ENCODE results near the gene FAM241A.

FAM241A gene

DNA sequence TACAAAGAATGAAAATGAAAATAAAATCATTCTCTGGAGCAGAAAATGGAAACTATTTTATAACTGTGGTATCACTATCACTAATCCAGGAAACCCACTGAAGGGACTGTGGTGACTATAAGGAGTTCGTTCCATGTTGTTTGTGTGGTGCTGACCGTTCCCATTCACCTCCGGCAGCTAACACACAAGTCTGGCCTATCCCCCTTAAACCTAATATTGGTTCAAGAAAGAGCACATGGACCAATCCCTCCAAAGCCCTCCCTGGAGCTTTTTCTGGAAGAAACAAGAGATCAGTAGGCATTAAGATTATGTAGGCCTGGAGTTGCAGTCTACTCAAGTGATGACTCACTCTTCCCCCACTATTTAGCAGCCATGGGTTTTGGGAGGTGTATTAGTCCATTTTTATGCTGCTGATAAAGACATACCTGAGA, 25.9 kb upstream of the FAM241A start:
- in situ Hi-C loops (cut with HindIII; ENCODE audit: low sequenced_read_pairs), result no loop called here
- TF ChIP-seq, protein P1, sequence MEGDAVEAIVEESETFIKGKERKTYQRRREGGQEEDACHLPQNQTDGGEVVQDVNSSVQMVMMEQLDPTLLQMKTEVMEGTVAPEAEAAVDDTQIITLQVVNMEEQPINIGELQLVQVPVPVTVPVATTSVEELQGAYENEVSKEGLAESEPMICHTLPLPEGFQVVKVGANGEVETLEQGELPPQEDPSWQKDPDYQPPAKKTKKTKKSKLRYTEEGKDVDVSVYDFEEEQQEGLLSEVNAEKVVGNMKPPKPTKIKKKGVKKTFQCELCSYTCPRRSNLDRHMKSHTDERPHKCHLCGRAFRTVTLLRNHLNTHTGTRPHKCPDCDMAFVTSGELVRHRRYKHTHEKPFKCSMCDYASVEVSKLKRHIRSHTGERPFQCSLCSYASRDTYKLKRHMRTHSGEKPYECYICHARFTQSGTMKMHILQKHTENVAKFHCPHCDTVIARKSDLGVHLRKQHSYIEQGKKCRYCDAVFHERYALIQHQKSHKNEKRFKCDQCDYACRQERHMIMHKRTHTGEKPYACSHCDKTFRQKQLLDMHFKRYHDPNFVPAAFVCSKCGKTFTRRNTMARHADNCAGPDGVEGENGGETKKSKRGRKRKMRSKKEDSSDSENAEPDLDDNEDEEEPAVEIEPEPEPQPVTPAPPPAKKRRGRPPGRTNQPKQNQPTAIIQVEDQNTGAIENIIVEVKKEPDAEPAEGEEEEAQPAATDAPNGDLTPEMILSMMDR (IDR thresholded peaks at IDR 0.05; ENCODE audit: low read depth, low read length, missing control alignments), result no peak
- no peak overlapping the region for H3K4me3 ChIP-seq (ENCODE audit: low read depth, low read length)
- no peak for DNase-seq (ENCODE audit: low read depth)

DNA sequence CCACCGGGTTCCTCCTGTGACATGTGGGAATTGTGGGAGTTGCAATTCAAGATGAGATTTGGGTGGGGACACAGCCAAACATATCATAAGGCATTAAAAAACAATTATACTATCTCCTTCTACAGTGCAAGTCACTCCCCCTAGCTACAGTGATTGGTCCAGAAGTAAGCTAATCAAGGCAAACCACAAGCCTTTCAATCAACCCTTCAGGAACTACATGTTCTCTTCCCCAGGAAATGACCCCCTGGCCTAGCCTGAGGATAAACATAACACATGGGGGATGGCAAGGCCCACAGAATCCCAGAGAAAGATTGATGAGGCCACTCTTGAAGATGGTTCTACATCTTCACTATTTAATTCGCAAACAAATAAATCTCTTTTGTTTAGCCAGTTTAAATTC, 25.2 kb upstream of the FAM241A start:
- DNase-seq (ENCODE audit: low read depth), result no peak
- TF ChIP-seq, protein P1 (IDR thresholded peaks at IDR 0.05; ENCODE audit: low read depth, low read length, missing control alignments), result no peak
- H3K4me3 ChIP-seq (ENCODE audit: low read depth, low read length), result no peak overlapping the region
- in situ Hi-C loops (cut with HindIII; ENCODE audit: low sequenced_read_pairs), result no loop called here

DNA sequence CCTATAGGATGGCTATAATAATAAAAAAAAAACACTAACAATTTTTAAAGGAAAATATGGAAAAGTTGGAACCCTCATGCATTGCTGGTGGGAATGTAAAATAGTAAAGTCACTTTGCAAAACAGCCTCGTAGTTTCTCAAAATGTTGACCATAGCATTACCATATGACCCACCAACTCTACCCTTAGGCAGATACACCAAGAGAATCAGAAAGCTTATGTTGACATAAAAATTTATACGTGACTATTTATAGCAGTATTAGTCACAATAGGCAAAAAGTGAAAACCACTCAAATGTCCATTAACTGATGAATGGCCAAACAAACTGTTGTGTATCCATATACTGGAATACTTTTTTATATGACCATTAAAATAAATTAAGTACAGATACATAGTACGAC, 19.8 kb upstream of the FAM241A start:
- in situ Hi-C loops (cut with HindIII; ENCODE audit: low sequenced_read_pairs), result no loop called here
- TF ChIP-seq, protein P1 (IDR thresholded peaks at IDR 0.05; ENCODE audit: low read depth, low read length, missing control alignments), result no peak
- no peak overlapping the region for H3K4me3 ChIP-seq (ENCODE audit: low read depth, low read length)
- no peak for DNase-seq (ENCODE audit: low read depth)

DNA sequence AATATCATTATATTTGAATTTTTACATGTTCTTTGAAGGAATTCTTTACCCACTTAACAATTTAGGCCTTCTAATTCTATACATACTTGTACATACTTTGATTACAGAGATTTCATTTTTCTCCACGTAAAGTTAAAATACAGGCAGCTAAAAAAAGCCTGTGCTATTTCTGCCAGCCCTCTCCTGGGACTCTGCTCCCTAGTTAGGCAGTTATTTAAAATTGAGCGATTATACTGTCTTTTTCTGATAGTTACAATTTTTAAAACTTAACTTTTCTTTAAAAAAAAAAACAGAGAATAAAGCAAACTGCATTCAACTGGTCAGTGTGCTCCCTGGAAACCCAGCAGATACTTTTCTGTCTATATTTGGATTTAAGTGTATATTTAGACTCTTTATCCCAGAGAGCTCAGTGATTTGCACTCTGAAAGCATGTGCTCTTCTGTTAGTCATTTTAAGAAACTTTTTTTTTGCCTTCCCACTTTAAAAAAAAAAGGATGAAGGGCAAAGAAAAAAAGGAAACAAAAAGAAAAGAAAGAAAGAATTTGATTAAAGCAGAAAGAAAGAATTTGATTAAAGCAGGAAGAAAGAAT, 18.1 kb upstream of the FAM241A start:
- in situ Hi-C loops (cut with HindIII; ENCODE audit: low sequenced_read_pairs), result no loop called here
- H3K4me3 ChIP-seq (ENCODE audit: low read depth, low read length), result no peak overlapping the region
- TF ChIP-seq, protein P1 (IDR thresholded peaks at IDR 0.05; ENCODE audit: low read depth, low read length, missing control alignments), result no peak
- no peak for DNase-seq (ENCODE audit: low read depth)

DNA sequence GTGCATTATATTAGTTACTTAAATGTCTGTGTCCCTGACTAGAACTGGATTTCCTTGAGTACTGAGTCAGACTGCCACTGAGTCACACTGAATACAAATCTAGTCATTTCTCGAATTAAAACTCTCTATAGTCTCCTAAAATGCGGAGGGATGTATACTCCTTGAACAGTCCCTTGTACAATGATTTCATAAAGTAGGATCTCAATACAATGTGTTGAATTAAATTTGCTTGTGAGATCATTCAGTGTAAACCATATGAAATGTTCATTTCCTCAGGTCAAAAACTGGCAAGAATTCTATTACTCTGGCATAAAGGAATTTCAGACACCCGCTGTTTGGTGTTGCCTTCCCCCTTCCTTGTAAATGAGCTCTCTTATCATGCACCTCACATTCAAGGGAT, 17.5 kb upstream of the FAM241A start:
- DNase-seq (ENCODE audit: low read depth), result peak; percentile 64
- no peak overlapping the region for H3K4me3 ChIP-seq (ENCODE audit: low read depth, low read length)
- in situ Hi-C loops (cut with HindIII; ENCODE audit: low sequenced_read_pairs), result no loop called here
- TF ChIP-seq, protein P1 (IDR thresholded peaks at IDR 0.05; ENCODE audit: low read depth, low read length, missing control alignments), result no peak

DNA sequence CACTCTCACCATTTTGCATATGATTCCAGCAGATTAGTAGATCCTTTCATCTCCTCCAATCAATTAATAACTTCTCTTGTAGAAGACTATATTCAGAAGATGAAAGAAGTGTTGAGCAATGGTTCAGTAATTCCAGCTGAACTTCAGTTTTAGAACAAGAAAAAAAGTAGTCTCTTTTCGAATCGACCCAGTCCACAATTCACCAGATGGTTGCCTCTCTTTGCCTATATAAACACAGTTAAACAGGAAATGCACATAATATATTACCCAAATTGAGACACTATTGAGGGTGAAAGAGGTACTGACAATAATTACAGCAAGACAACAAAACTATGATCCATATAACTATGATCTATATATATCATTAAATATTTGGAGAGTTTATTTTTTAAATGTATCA, 16.8 kb upstream of the FAM241A start:
- in situ Hi-C loops (cut with HindIII; ENCODE audit: low sequenced_read_pairs), result no loop called here
- no peak overlapping the region for H3K4me3 ChIP-seq (ENCODE audit: low read depth, low read length)

More for the DNA sequence above, 16.8 kb upstream of the FAM241A start:
- DNase-seq (ENCODE audit: low read depth), result no peak
- TF ChIP-seq, protein P1 (IDR thresholded peaks at IDR 0.05; ENCODE audit: low read depth, low read length, missing control alignments), result no peak

All from astrocyte of the cerebellum (primary cell).